Adrenal gland (tissue), 5 donors: ENCODE results near the gene COPS3.

Experiments used
- CTCF ChIP-seq, 6 experiments: fragments of 450-650 bp in 4 of 6; fragments of 200-600 bp in 2 of 6; sonication (generic) in 1 of 6; IDR thresholded peaks; 1 replicate in 5 of 6; 2 replicates in 1 of 6; pipeline versions ENCODE4 v1.5.1 to v1.8.0; 2016 to 2021; ENCODE audit warnings: antibody characterized with exemption in 6 of 6, mild to moderate bottlenecking in 2 of 6, moderate library complexity in 1 of 6
- POLR2A ChIP-seq, 2 donors: fragments of 450-650 bp; IDR thresholded peaks; one replicate each; pipeline ENCODE4 v1.6.1; 2017; ENCODE audit warnings: antibody characterized with exemption in 2 of 2, mild to moderate bottlenecking in 2 of 2, moderate library complexity in 1 of 2
- donor health status: DM: no; HTN: no; CAD: no.

- TF ChIP-seq CTCF (IDR thresholded peaks at IDR 0.05) (no peak), POLR2A (IDR thresholded peaks at IDR 0.05) (no peak)
Measured at GRCh38 chr17:17216776-17217175, 64.3 kb downstream of the COPS3 start.
